OCI-LY3 (cell line): ENCODE results near the gene PID1.

Experiments used
- H2AFZ ChIP-seq: fragments of 200-600, 300-600 bp; shearing (Covaris generic); 2 replicates; pipeline ENCODE4 v1.6.0; 2014; ENCODE audit warnings: antibody characterized with exemption, low read depth, low read length
- H3K27ac ChIP-seq: fragments of 200-600, 300-600 bp; sonication (generic); 2 replicates; pipeline ENCODE4 v1.5.1; 2014; ENCODE audit warnings: mild to moderate bottlenecking, low read length, moderate library complexity, mixed read lengths
- H3K27me3 ChIP-seq: fragments of 200-600, 300-600 bp; sonication (generic); 2 replicates; pipeline ENCODE4 v1.6.1; 2014; ENCODE audit warnings: low read depth, low read length, mixed read lengths
- H3K36me3 ChIP-seq: fragments of 200-600, 300-600 bp; sonication (generic); replicated peaks from 2 replicates; pipeline ENCODE3; 2014; ENCODE audit warnings: low read depth, low read length, mixed read lengths
- H3K4me1 ChIP-seq: fragments of 300-600, 200-600 bp; sonication (generic); 2 replicates; pipeline ENCODE4 v1.6.1; 2014; ENCODE audit warnings: low read length, mixed read lengths
- H3K4me2 ChIP-seq: fragments of 200-600, 300-600 bp; sonication (generic); 2 replicates; pipeline ENCODE4 v1.6.1; 2014; ENCODE audit warnings: low read length, mixed read lengths
- H3K4me3 ChIP-seq: fragments of 300-600, 200-600 bp; sonication (generic); 2 replicates; pipeline ENCODE4 v1.5.1; 2014; ENCODE audit warnings: antibody characterized with exemption, mild to moderate bottlenecking, low read length, moderate library complexity
- H3K79me2 ChIP-seq: fragments of 300-600, 200-600 bp; shearing (Covaris generic); 2 replicates; pipeline ENCODE4 v1.6.1; 2014; ENCODE audit warnings: mild to moderate bottlenecking, low read length, mixed read lengths
- H3K9ac ChIP-seq: fragments of 300-600, 200-600 bp; shearing (Covaris generic); 2 replicates; pipeline ENCODE4 v1.6.0; 2014; ENCODE audit warnings: mild to moderate bottlenecking, low read length, moderate library complexity
- H3K9me3 ChIP-seq: fragments of 200-600, 300-600 bp; shearing (Covaris generic); 2 replicates; pipeline ENCODE4 v1.6.1; 2014; ENCODE audit warnings: low read length, mixed read lengths; ENCODE audit not compliant: insufficient read depth
- H4K20me1 ChIP-seq: fragments of 200-600, 300-600 bp; sonication (generic); 2 replicates; pipeline ENCODE4 v1.6.1; 2016; ENCODE audit warnings: low read length, mixed read lengths; ENCODE audit not compliant: insufficient read depth
- CTCF ChIP-seq: fragments of 200-600, 300-600 bp; sonication (generic); IDR thresholded peaks from 2 replicates; pipeline ENCODE4 v1.5.1; 2014; ENCODE audit warnings: antibody characterized with exemption, low read length, low read depth
- EZH2phosphoT487 ChIP-seq: fragments of 200-600 bp; shearing (Covaris generic); IDR thresholded peaks from 2 replicates; pipeline ENCODE4 v1.6.1; 2018; ENCODE audit warnings: antibody characterized with exemption, mixed run types, low read depth

PID1 gene

GRCh38 chr2:229282758-229283546, 11.9 kb upstream of the PID1 start:
- Histone ChIP-seq H3K9me3 (no peaks in the 10 kb centered on the region), H3K4me2 (no peak overlapping the region)

GRCh38 chr2:229279516-229279915, 8.4 kb upstream of the PID1 start:
- Histone ChIP-seq H3K9me3 (no peaks in the 10 kb centered on the region), H3K27ac (no peak overlapping the region), H4K20me1 (no peaks in the 10 kb centered on the region), H3K27me3 (no peaks in the 10 kb centered on the region), H3K79me2 (no peaks in the 10 kb centered on the region), H3K9ac (no peak overlapping the region), H2AFZ (no peak overlapping the region), H3K4me2 (no peak overlapping the region), H3K4me1 (peaks cover 9% of the 10 kb centered on the region; the same call in 1 of the 2 replicates), H3K4me3 (no peak overlapping the region), H3K36me3 (peaks cover 3% of the 10 kb centered on the region)
- no peak for TF ChIP-seq CTCF
- no peak for TF ChIP-seq EZH2phosphoT487

More at GRCh38 chr2:229282758-229283546, 11.9 kb upstream of the PID1 start:
- H3K27me3 ChIP-seq: no peaks in the 10 kb centered on the region
- H4K20me1 ChIP-seq: no peaks in the 10 kb centered on the region
- no peak overlapping the region for H3K4me3 ChIP-seq
- no peak overlapping the region for H2AFZ ChIP-seq
- peaks cover 5% of the 10 kb centered on the region for H3K36me3 ChIP-seq
- no peaks in the 10 kb centered on the region for H3K79me2 ChIP-seq
- H3K27ac ChIP-seq: no peak overlapping the region
- peaks cover 24% of the 10 kb centered on the region for H3K4me1 ChIP-seq
- H3K9ac ChIP-seq: no peak overlapping the region
- TF ChIP-seq EZH2phosphoT487: no peak
- TF ChIP-seq CTCF: no peak

GRCh38 chr2:229275506-229275905, 4.4 kb upstream of the PID1 start:
- H3K4me2 ChIP-seq: no peak overlapping the region
- H3K79me2 ChIP-seq: no peaks in the 10 kb centered on the region
- peaks cover 23% of the 10 kb centered on the region for H3K4me1 ChIP-seq
- H3K9ac ChIP-seq: no peak overlapping the region
- no peaks in the 10 kb centered on the region for H4K20me1 ChIP-seq
- no peak overlapping the region for H2AFZ ChIP-seq
- peaks cover 3% of the 10 kb centered on the region for H3K36me3 ChIP-seq
- no peaks in the 10 kb centered on the region for H3K27me3 ChIP-seq
- H3K27ac ChIP-seq: no peak overlapping the region
- no peak overlapping the region for H3K4me3 ChIP-seq
- TF ChIP-seq CTCF: no peak
- TF ChIP-seq EZH2phosphoT487: no peak
- no peaks in the 10 kb centered on the region for H3K9me3 ChIP-seq

GRCh38 chr2:229273723-229274338, 2.7 kb upstream of the PID1 start:
- Histone ChIP-seq H2AFZ (peak overlapping the region; percentile 98), H3K4me3 (peak overlapping the region; percentile 74), H3K79me2 (no peaks in the 10 kb centered on the region), H3K27me3 (no peaks in the 10 kb centered on the region), H3K4me1 (peaks cover 23% of the 10 kb centered on the region), H3K9me3 (no peaks in the 10 kb centered on the region), H3K9ac (peak overlapping the region; percentile 66), H3K27ac (peak overlapping the region; percentile 18; the same call in 1 of the 2 replicates), H3K36me3 (peaks cover 3% of the 10 kb centered on the region), H3K4me2 (peak overlapping the region; percentile 81), H4K20me1 (no peaks in the 10 kb centered on the region)
- TF ChIP-seq EZH2phosphoT487: no peak
- TF ChIP-seq CTCF: peak; percentile 72
